HepG2 (cell line): ENCODE results near the gene MRPL50. TPM values are rescaled to one million over a fixed set of nuclear protein-coding genes. Genes with fewer than 3 reads are reported as not detected.

Source experiments
- NONO ChIP-seq, 2 experiments: fragments of 450-650 bp in 1 of 2; sonication (generic) in 1 of 2; formaldehyde crosslinking in 1 of 2; IDR thresholded peaks in 1 of 2; conservative IDR thresholded peaks in 1 of 2; 2 replicates each; pipeline versions ENCODE4 v1.6.1 to v1.8.0; 2017 to 2022; ENCODE audit warnings: mild to moderate bottlenecking in 1 of 2, missing genetic modification reagents in 1 of 2, moderate library complexity in 1 of 2
- RBFOX2 ChIP-seq: fragments of 200-400 bp; formaldehyde crosslinking; IDR thresholded peaks from 2 replicates; pipeline ENCODE4 v1.6.1; 2017; ENCODE audit warnings: low read depth, mild to moderate bottlenecking, low read length
- SIX4 ChIP-seq: sonication (generic); formaldehyde crosslinking; IDR thresholded peaks from 2 replicates; pipeline ENCODE4 v1.4.0; 2020; ENCODE audit warnings: missing genetic modification reagents
- SKI ChIP-seq: fragments of 450-650 bp; IDR thresholded peaks from one replicate; pipeline ENCODE4 v1.6.1; 2018; ENCODE audit warnings: mild to moderate bottlenecking; ENCODE audit not compliant: partially characterized antibody
- ZBTB4 ChIP-seq: sonication (generic); formaldehyde crosslinking; IDR thresholded peaks from 2 replicates; pipeline ENCODE4 v1.4.0; 2020; ENCODE audit warnings: missing genetic modification reagents, mild to moderate bottlenecking, borderline replicate concordance
- ZNF703 ChIP-seq: sonication (generic); formaldehyde crosslinking; IDR thresholded peaks from 2 replicates; pipeline ENCODE4 v1.5.1; 2020; ENCODE audit warnings: missing genetic modification reagents, mild to moderate bottlenecking, moderate library complexity, borderline replicate concordance
- ZNF850 ChIP-seq: sonication (generic); formaldehyde crosslinking; conservative IDR thresholded peaks from 2 replicates; pipeline ENCODE4 v1.9.0; 2021; ENCODE audit warnings: mild to moderate bottlenecking, missing genetic modification reagents
- polyA plus RNA-seq, 8 experiments: library from polyadenylated mRNA; depleted of rRNA in 3 of 8; stranded (reverse) in 7 of 8; unstranded in 1 of 8; fragments of >200 nt; fragmentation: Illumina TruSeq in 4 of 8; extraction: Trizol in 4 of 8; gene quantifications; 2 replicates each; pipeline versions ENCODE4 v1.2.1 to v1.2.3, GENCODE V29; 2011 to 2016; ENCODE audit warnings: low read depth in 4 of 8, missing spikeins in 1 of 8, mixed read lengths in 1 of 8; ENCODE audit not compliant: insufficient read depth in 1 of 8
- total RNA-seq, 5 experiments: library from RNA; depleted of rRNA; stranded (reverse); fragments of >200 nt; fragmentation: Illumina TruSeq; extraction: Trizol; gene quantifications; 2 replicates each; pipeline ENCODE4 v1.2.3, GENCODE V29; 2016; ENCODE audit warnings: low read depth in 1 of 5
- TF ChIP-seq, protein P1 (sequence below): IDR thresholded peaks from 2 replicates; pipeline ENCODE4 v1.6.1; 2016; ENCODE audit warnings: low read depth, missing genetic modification reagents, missing compliant biosample characterization
- TF ChIP-seq, protein P2 (sequence below): sonication (generic); formaldehyde crosslinking; IDR thresholded peaks from 2 replicates; pipeline ENCODE4 v1.9.0; 2021; ENCODE audit warnings: mild to moderate bottlenecking, missing genetic modification reagents
- TF ChIP-seq, protein P3 (sequence below): sonication (generic); formaldehyde crosslinking; IDR thresholded peaks from 2 replicates; pipeline ENCODE4 v1.4.0; 2020; ENCODE audit warnings: missing genetic modification reagents, borderline replicate concordance

Gene MRPL50
- total and polyA plus RNA-seq, 2 of the 13 experiments (the other 11 are each of a cell fraction or from before 2014, with no cell fraction given) = 37.1 to 70.0 TPM

GRCh38 chr9:101388507-101388993, 9.9 kb downstream of the MRPL50 start (continued):
- TF ChIP-seq, protein P1, sequence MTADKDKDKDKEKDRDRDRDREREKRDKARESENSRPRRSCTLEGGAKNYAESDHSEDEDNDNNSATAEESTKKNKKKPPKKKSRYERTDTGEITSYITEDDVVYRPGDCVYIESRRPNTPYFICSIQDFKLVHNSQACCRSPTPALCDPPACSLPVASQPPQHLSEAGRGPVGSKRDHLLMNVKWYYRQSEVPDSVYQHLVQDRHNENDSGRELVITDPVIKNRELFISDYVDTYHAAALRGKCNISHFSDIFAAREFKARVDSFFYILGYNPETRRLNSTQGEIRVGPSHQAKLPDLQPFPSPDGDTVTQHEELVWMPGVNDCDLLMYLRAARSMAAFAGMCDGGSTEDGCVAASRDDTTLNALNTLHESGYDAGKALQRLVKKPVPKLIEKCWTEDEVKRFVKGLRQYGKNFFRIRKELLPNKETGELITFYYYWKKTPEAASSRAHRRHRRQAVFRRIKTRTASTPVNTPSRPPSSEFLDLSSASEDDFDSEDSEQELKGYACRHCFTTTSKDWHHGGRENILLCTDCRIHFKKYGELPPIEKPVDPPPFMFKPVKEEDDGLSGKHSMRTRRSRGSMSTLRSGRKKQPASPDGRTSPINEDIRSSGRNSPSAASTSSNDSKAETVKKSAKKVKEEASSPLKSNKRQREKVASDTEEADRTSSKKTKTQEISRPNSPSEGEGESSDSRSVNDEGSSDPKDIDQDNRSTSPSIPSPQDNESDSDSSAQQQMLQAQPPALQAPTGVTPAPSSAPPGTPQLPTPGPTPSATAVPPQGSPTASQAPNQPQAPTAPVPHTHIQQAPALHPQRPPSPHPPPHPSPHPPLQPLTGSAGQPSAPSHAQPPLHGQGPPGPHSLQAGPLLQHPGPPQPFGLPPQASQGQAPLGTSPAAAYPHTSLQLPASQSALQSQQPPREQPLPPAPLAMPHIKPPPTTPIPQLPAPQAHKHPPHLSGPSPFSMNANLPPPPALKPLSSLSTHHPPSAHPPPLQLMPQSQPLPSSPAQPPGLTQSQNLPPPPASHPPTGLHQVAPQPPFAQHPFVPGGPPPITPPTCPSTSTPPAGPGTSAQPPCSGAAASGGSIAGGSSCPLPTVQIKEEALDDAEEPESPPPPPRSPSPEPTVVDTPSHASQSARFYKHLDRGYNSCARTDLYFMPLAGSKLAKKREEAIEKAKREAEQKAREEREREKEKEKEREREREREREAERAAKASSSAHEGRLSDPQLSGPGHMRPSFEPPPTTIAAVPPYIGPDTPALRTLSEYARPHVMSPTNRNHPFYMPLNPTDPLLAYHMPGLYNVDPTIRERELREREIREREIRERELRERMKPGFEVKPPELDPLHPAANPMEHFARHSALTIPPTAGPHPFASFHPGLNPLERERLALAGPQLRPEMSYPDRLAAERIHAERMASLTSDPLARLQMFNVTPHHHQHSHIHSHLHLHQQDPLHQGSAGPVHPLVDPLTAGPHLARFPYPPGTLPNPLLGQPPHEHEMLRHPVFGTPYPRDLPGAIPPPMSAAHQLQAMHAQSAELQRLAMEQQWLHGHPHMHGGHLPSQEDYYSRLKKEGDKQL (CRISPR knock-in tag) = no peak
- TF ChIP-seq ZBTB4 (CRISPR knock-in tag) (no peak), RBFOX2 (no peak), SKI (no peak), SIX4 (CRISPR knock-in tag) (no peak), NONO (IDR thresholded peaks at IDR 0.05) (no peak), NONO (CRISPR knock-in tag; conservative IDR thresholded peaks at IDR 0.05) (no peak), ZNF850 (CRISPR knock-in tag) (no peak), ZNF703 (CRISPR knock-in tag) (no peak)
- TF ChIP-seq, protein P2, sequence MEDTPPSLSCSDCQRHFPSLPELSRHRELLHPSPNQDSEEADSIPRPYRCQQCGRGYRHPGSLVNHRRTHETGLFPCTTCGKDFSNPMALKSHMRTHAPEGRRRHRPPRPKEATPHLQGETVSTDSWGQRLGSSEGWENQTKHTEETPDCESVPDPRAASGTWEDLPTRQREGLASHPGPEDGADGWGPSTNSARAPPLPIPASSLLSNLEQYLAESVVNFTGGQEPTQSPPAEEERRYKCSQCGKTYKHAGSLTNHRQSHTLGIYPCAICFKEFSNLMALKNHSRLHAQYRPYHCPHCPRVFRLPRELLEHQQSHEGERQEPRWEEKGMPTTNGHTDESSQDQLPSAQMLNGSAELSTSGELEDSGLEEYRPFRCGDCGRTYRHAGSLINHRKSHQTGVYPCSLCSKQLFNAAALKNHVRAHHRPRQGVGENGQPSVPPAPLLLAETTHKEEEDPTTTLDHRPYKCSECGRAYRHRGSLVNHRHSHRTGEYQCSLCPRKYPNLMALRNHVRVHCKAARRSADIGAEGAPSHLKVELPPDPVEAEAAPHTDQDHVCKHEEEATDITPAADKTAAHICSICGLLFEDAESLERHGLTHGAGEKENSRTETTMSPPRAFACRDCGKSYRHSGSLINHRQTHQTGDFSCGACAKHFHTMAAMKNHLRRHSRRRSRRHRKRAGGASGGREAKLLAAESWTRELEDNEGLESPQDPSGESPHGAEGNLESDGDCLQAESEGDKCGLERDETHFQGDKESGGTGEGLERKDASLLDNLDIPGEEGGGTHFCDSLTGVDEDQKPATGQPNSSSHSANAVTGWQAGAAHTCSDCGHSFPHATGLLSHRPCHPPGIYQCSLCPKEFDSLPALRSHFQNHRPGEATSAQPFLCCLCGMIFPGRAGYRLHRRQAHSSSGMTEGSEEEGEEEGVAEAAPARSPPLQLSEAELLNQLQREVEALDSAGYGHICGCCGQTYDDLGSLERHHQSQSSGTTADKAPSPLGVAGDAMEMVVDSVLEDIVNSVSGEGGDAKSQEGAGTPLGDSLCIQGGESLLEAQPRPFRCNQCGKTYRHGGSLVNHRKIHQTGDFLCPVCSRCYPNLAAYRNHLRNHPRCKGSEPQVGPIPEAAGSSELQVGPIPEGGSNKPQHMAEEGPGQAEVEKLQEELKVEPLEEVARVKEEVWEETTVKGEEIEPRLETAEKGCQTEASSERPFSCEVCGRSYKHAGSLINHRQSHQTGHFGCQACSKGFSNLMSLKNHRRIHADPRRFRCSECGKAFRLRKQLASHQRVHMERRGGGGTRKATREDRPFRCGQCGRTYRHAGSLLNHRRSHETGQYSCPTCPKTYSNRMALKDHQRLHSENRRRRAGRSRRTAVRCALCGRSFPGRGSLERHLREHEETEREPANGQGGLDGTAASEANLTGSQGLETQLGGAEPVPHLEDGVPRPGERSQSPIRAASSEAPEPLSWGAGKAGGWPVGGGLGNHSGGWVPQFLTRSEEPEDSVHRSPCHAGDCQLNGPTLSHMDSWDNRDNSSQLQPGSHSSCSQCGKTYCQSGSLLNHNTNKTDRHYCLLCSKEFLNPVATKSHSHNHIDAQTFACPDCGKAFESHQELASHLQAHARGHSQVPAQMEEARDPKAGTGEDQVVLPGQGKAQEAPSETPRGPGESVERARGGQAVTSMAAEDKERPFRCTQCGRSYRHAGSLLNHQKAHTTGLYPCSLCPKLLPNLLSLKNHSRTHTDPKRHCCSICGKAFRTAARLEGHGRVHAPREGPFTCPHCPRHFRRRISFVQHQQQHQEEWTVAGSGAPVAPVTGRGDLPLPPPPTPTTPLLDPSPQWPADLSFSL = no peak
- TF ChIP-seq, protein P3, sequence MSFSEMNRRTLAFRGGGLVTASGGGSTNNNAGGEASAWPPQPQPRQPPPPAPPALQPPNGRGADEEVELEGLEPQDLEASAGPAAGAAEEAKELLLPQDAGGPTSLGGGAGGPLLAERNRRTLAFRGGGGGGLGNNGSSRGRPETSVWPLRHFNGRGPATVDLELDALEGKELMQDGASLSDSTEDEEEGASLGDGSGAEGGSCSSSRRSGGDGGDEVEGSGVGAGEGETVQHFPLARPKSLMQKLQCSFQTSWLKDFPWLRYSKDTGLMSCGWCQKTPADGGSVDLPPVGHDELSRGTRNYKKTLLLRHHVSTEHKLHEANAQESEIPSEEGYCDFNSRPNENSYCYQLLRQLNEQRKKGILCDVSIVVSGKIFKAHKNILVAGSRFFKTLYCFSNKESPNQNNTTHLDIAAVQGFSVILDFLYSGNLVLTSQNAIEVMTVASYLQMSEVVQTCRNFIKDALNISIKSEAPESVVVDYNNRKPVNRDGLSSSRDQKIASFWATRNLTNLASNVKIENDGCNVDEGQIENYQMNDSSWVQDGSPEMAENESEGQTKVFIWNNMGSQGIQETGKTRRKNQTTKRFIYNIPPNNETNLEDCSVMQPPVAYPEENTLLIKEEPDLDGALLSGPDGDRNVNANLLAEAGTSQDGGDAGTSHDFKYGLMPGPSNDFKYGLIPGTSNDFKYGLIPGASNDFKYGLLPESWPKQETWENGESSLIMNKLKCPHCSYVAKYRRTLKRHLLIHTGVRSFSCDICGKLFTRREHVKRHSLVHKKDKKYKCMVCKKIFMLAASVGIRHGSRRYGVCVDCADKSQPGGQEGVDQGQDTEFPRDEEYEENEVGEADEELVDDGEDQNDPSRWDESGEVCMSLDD (CRISPR knock-in tag) = no peak
